Adrenal gland (tissue), 5 donors: ENCODE measurements around the gene OR51B4.

ENCODE experiments used
- CTCF ChIP-seq, 6 experiments: fragments of 450-650 bp in 4 of 6; fragments of 200-600 bp in 2 of 6; sonication (generic) in 1 of 6; IDR thresholded peaks; 1 replicate in 5 of 6; 2 replicates in 1 of 6; pipeline versions ENCODE4 v1.5.1 to v1.8.0; 2016 to 2021; ENCODE audit warnings: antibody characterized with exemption in 6 of 6, mild to moderate bottlenecking in 2 of 6, moderate library complexity in 1 of 6
- POLR2A ChIP-seq, 2 donors: fragments of 450-650 bp; IDR thresholded peaks; one replicate each; pipeline ENCODE4 v1.6.1; 2017; ENCODE audit warnings: antibody characterized with exemption in 2 of 2, mild to moderate bottlenecking in 2 of 2, moderate library complexity in 1 of 2
- donor health status: DM: no; HTN: no; CAD: no.

- TF ChIP-seq CTCF (IDR thresholded peaks at IDR 0.05) (no peak), POLR2A (IDR thresholded peaks at IDR 0.05) (no peak)
These were observed 43.0 kb downstream of the OR51B4 start for GRCh38 chr11:5258543-5259262.
